Measurements from ENCODE around the gene GRB10. TPM values are rescaled to one million over a fixed set of nuclear protein-coding genes. Genes with fewer than 3 reads are reported as not detected.

Gene GRB10
- total RNA-seq, 1 experiment from 2014 or later, result 47.9 TPM

GRCh38 chr7:50564640-50565558 is 217.8 kb downstream of the GRB10 start, which contains the start of gene DDC:
TSS of gene DDC (minus strand) at chr7:50565405. CDS start at chr7:50544085, 21,320 bp downstream.
- CTCF ChIA-PET, result no interaction called here
- intact Hi-C loops (cut with micrococcal nuclease; ENCODE audit: unreplicated experiment), result loop anchor here (5.0 kb wide), 1 partner anchor 98 kb away; no protein-coding TSS in a partner anchor
- H3K27ac ChIP-seq, result no peak within 1 kb of the TSS
- no peaks in the 10 kb centered on the region for H3K9me3 ChIP-seq (ENCODE audit: insufficient read depth, low read depth)
- TF ChIP-seq CTCF (conservative IDR thresholded peaks at IDR 0.05) (no peak), EZH2 (IDR thresholded peaks at IDR 0.05; ENCODE audit: low read depth) (no peak)
- H4K20me1 ChIP-seq (ENCODE audit: insufficient read depth), result no peaks in the 10 kb centered on the region
- no peaks in the 10 kb centered on the region for H3K36me3 ChIP-seq (ENCODE audit: low read depth)
- H3K4me3 ChIP-seq, result no peak within 1 kb of the TSS
- H3K4me1 ChIP-seq (replicated peaks; ENCODE audit: insufficient read depth), result no peaks in the 10 kb centered on the region
- no peak for DNase-seq
- BruUV-seq (replicated peaks), result no TSS peak
- no peak within 1 kb of the TSS for H3K4me2 ChIP-seq
- no peaks in the 10 kb centered on the region for H3F3A ChIP-seq (ENCODE audit: insufficient read depth, low read depth)
- peaks cover 31% of the 10 kb centered on the region; the same call in 1 of the 2 replicates for H3K27me3 ChIP-seq (ENCODE audit: insufficient read depth, low read depth)
- no peaks in the 10 kb centered on the region for H3K79me2 ChIP-seq (ENCODE audit: low read depth)
- no peak within 1 kb of the TSS for H2AFZ ChIP-seq
- H3K9me2 ChIP-seq (ENCODE audit: insufficient read depth), result no peaks in the 10 kb centered on the region
- POLR2A ChIA-PET (ENCODE audit: unreplicated experiment), result no interaction called here

- no peak for TF ChIP-seq EZH2 (IDR thresholded peaks at IDR 0.05; ENCODE audit: low read depth)
- no peak for TF ChIP-seq CTCF (conservative IDR thresholded peaks at IDR 0.05)
- Histone ChIP-seq H3K9me3 (ENCODE audit: insufficient read depth, low read depth) (no peaks in the 10 kb centered on the region), H3K36me3 (ENCODE audit: low read depth) (no peaks in the 10 kb centered on the region), H3F3A (ENCODE audit: insufficient read depth, low read depth) (no peaks in the 10 kb centered on the region), H3K79me2 (ENCODE audit: low read depth) (no peaks in the 10 kb centered on the region), H2AFZ (no peak overlapping the region), H4K20me1 (ENCODE audit: insufficient read depth) (no peaks in the 10 kb centered on the region), H3K27ac (no peak overlapping the region), H3K4me1 (replicated peaks; ENCODE audit: insufficient read depth) (no peaks in the 10 kb centered on the region), H3K4me2 (no peak overlapping the region), H3K4me3 (no peak overlapping the region), H3K9me2 (ENCODE audit: insufficient read depth) (no peaks in the 10 kb centered on the region), H3K27me3 (ENCODE audit: insufficient read depth, low read depth) (peaks cover 38% of the 10 kb centered on the region; the same call in 1 of the 2 replicates)
- ChIA-PET POLR2A (ENCODE audit: unreplicated experiment) (no interaction called here), CTCF (no interaction called here)
- intact Hi-C loops (cut with micrococcal nuclease; ENCODE audit: unreplicated experiment), result loop anchor here (5.0 kb wide), 1 partner anchor 97 kb away; no protein-coding TSS in a partner anchor
- DNase-seq, result no peak
- no TSS peak for BruUV-seq (replicated peaks)
These were observed 218.5 kb downstream of the GRB10 start for GRCh38 chr7:50564171-50564570.

GRCh38 chr7:50562136-50562535 is 220.6 kb downstream of the GRB10 start:
- intact Hi-C loops (cut with micrococcal nuclease; ENCODE audit: unreplicated experiment), result loop anchor here (5.0 kb wide), 1 partner anchor 95 kb away; no protein-coding TSS in a partner anchor
- H3K27ac ChIP-seq, result no peak overlapping the region
- H3K79me2 ChIP-seq (ENCODE audit: low read depth), result no peaks in the 10 kb centered on the region
- H3K4me3 ChIP-seq, result no peak overlapping the region
- H3K36me3 ChIP-seq (ENCODE audit: low read depth), result no peaks in the 10 kb centered on the region
- POLR2A ChIA-PET (ENCODE audit: unreplicated experiment), result no interaction called here
- H3K4me1 ChIP-seq (replicated peaks; ENCODE audit: insufficient read depth), result no peaks in the 10 kb centered on the region
- peaks cover 38% of the 10 kb centered on the region; the same call in 1 of the 2 replicates for H3K27me3 ChIP-seq (ENCODE audit: insufficient read depth, low read depth)
- H2AFZ ChIP-seq, result no peak overlapping the region
- H3K9me3 ChIP-seq (ENCODE audit: insufficient read depth, low read depth), result no peaks in the 10 kb centered on the region
- H4K20me1 ChIP-seq (ENCODE audit: insufficient read depth), result no peaks in the 10 kb centered on the region
- no peaks in the 10 kb centered on the region for H3K9me2 ChIP-seq (ENCODE audit: insufficient read depth)
- TF ChIP-seq CTCF (conservative IDR thresholded peaks at IDR 0.05), result no peak
- no peak for DNase-seq
- no peaks in the 10 kb centered on the region for H3F3A ChIP-seq (ENCODE audit: insufficient read depth, low read depth)
- CTCF ChIA-PET, result no interaction called here
- H3K4me2 ChIP-seq, result no peak overlapping the region
- no TSS peak for BruUV-seq (replicated peaks)
